AG20443 (cell line): ENCODE results near the gene PCBD2.
"Not testable (repeated sequence)": the region's sequence is repeated elsewhere in the genome, so short reads cannot be mapped to it uniquely, and the experiment has no call there.

Experiments
- DNase-seq: peaks from one replicate; pipeline ENCODE4 v3.0.0; 2012; ENCODE audit warnings: low spot score, mixed read lengths

The PCBD2 gene

DNA sequence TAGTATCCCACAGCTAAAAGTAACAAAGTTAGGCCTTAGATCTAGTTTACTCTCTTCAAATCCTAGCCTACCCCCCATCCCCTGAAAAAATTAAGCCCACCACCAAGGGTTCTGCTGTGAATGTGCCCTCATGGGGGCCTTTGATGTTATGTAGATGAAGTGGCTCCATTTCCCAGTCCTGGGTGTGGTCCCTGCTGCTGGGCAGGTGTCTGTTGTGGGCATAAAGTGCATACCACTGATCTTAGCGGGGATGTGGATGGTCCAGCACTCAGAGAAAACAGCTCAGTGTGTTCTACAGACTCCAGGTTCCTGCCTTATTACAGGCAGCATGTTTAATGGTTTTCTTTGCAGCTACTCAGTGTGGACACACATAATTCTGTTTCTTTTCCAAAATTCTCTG lies 1.9 kb downstream of the PCBD2 start:
- DNase-seq, result no peak

DNA sequence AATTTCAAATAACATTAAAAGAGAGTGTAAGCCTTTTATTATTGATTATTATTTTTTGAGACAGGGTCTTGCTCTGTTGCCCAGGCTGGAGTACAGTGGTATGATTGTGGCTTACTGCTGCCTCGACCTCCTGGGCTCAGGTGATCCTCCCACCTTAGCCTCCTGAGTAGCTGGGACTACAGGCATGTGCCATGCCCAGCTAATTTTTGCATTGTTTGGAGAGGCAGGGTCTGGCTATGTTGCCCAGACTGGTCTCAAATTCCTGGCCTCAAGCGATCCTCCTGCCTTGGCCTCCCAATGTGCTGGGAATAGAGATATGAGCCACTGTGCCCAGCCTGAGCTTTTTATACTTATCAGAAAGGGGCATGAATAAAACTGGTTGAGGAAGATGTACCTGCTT lies 5.8 kb downstream of the PCBD2 start:
- DNase-seq, result not testable (repeated sequence)

DNA sequence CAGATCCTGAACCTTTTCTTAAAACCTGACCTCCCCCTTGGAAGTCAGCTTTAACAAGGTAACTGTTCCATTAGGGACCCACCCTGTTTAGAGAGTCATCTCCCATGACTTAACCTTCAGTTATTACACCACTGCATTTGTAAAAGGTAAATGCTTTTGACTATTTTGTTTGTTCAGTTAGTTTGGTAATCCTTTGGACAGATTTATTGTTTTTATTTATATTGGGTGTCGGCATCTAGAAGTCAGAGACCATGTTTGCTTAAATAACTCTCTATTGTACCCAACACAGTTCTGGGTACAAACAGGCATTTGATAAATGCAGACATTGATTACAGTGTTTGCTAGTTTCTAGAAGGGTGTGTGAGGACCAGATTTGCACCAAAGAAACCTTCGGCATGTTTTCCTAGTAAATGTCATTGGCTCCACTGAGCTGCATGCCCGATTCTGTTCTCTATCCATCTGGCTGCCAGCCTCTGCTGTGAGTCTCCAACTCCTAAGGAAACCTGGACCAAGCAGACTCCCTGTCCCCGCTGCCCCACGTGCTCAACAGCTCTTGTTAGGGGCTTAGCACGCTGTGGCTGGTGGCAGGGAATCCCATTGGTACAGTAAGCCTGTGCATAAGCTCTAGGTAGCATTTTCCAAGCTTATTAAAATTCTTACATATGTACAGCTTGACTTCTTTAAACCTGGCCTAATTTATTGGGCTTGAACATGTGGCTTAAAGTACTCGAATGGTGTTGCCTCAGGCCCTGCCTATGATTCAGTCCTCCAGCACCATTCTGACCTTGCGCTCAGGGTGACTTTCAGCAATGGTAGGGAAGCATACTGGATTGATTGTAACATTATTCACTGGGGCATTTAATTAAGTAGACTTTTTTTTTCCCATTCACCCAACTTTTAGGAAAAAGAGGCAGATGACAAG lies 6.6 kb downstream of the PCBD2 start:
- DNase-seq, result no peak

GRCh38 chr5:134913254-134913653 lies 8.3 kb downstream of the PCBD2 start:
- DNase-seq, result no peak

DNA sequence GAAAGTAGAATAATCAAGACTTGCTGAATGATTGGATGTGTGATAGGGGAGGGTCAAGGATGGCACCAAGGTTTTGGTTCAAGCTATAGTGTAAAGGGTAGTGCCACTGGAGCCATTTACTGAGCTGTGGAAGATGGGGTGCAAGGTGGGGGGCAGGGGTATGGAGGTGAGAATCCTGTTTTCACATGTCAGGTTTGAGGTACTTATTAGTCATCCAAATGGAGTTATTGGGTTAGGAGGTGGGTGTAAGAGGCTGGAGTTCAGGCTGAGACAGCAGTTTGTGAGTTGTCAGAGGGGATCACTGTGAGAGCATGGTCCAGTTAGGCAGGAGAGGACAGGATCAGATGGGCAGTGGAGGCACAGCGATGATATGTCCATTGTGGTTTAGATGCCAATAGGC lies 8.9 kb downstream of the PCBD2 start:
- DNase-seq, result no peak

- no peak for DNase-seq
These were observed 12.3 kb downstream of the PCBD2 start for GRCh38 chr5:134917070-134917815.

DNA sequence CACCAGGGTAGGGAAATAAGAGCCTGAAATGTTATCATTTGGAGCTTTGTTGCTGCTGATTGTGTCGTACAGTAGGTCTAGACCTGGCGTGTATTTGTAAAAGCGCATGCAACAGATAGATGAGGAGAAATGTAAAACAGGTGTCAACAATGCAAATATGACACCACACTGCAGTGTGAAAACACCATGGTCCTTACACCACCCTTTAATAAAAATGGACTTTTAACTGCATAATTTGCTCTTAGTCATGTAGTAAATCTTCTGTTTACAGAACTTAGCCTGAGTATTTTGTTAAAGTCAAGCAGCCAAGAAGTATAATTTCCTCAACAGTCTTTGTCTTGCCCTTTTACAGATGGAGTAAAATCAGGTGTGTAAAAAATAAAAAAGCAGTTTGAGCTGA lies 13.9 kb downstream of the PCBD2 start:
- DNase-seq, result no peak

- DNase-seq, result no peak
These were observed 16.1 kb downstream of the PCBD2 start for GRCh38 chr5:134920848-134921575.

GRCh38 chr5:134932508-134932907 lies 27.6 kb downstream of the PCBD2 start:
- DNase-seq, result no peak

DNA sequence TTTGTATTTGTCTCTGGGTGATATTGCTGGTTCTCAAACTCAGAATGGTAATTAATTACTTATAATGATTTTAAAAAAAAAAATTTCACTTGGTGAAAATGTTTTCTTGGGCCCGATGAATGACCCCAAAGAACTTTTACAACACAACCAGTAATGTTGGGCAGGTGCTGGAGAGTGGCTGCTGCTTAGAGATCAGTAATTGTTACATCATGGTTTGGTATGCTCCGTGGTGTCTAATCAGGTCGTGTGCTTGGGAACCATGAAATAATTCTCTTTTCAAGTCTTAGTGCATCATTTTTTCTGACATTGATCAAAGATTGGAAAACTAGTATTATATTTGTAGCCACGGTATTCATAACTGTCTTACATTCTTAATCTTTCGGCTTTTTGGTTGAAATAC lies 29.3 kb downstream of the PCBD2 start:
- no peak for DNase-seq

- DNase-seq, result no peak
These were observed 31.0 kb downstream of the PCBD2 start for GRCh38 chr5:134935711-134936602.

GRCh38 chr5:134937526-134937925 lies 32.6 kb downstream of the PCBD2 start:
- DNase-seq, result no peak

DNA sequence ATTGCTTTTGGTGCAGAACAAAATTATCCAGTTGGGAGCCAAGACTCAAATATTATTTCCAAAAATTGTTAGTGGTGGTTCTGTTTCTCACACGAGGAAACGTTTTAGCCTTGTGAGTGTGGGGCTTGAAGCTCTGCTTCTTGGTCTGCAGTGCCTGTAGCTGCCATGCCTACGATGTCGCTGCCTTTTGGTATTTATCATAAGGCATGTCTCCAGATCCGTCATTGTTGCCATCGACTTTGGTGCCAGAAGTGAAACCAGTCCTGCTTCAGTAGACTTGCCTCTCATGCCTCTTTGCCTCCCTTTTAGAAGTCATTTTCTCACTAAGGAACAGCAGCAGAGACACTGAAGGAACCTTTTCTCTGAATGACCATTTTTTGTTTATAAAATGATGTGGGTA lies 33.1 kb downstream of the PCBD2 start:
- DNase-seq, result no peak

DNA sequence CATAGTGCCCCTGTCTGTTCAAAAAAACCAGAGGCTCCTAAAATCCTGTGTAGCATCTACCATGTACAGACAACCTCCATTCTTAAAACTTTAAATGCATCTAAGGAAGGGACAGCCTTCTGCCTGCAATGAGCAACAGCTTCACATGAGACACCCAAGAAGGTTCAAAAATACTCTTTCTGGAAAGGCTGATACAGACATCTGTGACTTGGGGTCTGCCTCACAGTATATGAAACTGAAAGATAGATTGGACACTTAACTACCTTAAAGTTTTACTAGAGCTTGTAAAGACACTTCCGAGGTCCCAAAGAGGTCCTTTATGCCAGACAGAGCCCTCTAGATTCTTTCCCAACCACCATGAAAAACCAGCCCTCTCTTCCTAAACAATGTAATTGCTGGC lies 34.6 kb downstream of the PCBD2 start:
- DNase-seq, result no peak

DNA sequence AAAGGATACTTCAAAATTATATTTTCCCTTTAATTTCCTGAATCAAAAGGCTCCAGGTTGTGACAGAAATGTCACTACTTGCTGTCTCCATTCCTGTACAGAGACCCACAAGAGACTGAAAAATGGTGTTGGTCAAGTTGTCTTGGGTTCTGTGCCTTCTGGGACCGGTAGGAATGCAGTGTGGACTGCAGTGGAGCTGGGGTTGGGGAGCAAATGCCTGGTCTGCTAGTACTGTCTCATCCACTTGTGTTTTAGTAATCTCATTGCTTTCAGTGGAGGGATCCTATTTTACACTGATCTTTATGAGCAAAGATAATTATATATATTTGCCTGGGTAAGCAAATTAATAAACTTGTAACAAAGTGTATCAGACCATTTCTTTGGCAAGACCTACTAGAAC lies 38.6 kb downstream of the PCBD2 start:
- DNase-seq, result no peak

- DNase-seq, result no peak
These were observed 39.7 kb downstream of the PCBD2 start for GRCh38 chr5:134944630-134945029.

GRCh38 chr5:134945041-134945440 lies 40.1 kb downstream of the PCBD2 start:
- DNase-seq, result no peak

GRCh38 chr5:134948911-134949310 lies 44.0 kb downstream of the PCBD2 start:
- peak; percentile 18 for DNase-seq

- no peak for DNase-seq
These were observed 44.4 kb downstream of the PCBD2 start for GRCh38 chr5:134949316-134949715.

DNA sequence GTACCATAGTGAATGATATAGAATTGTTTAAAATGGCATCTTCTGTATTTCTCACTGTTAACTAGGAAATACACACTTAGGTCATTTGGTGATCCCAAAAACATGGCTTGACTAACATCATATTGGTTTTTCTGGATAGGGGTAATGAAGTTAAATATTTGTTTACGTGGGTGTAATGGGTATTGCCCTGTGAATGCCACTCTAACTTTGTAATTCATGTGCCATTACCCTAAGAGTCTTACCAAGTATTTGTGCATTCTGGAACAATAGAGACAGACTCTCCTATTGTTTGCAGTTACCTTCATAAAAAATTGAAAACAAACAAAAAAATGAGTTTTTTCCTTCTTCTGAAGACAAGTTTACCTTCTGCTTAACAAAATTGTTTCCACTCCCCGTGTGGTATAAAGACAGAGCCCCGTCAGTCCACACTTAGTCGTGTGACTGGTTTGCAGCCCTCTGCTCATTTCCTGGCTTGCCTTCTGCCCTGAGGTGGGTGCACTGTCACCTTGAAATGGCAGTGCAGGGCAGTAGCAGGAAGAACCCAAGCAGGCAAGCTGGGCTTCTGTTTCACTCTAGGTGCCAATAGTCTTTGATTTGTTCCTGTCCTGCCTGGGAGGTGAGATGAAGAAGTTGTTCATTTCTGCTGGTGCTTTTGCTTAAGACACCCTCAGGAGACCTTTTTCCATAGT lies 53.1 kb downstream of the PCBD2 start:
- DNase-seq, result no peak

DNA sequence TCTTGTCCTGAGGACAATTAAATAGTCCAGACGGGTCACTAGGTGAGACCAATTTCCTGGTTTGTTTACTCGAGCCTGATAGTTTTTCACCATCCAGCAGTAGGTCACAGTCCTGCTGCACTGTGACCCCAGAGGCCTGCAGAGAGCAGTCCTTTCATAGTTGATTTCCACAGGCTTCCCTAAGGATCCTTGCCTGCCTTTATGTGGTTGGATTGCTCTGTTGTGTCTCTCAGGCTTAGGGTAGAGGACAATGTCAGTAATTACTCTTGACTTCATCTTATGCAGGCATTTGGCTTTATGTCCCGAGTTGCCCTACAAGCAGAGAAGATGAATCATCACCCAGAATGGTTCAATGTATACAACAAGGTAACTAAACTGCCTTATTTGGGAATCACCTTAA lies 53.8 kb downstream of the PCBD2 start:
- no peak for DNase-seq
